Fibroblast of villous mesenchyme (primary cell): Measurements from ENCODE around the gene HSPD1. TPM values are rescaled to one million over a fixed set of nuclear protein-coding genes. Genes with fewer than 3 reads are reported as not detected.
"Not testable (repeated sequence)": the region's sequence is repeated elsewhere in the genome, so short reads cannot be mapped to it uniquely, and the experiment has no call there.

Experiments used
- DNase-seq: peaks from one replicate; pipeline ENCODE4 v3.0.0-alpha.2; 2010; ENCODE audit warnings: low read depth
- H3K4me3 ChIP-seq: 2 replicates; pipeline ENCODE4 v1.5.1; 2011; ENCODE audit warnings: low read depth, mild to moderate bottlenecking, low read length
- total RNA-seq: library from RNA; depleted of rRNA; stranded (reverse); fragments of >200 nt; gene quantifications from 2 replicates; pipeline ENCODE4 v1.2.3, GENCODE V29; 2012
- TF ChIP-seq, protein P1 (sequence below): IDR thresholded peaks from 2 replicates; pipeline ENCODE4 v1.5.1; 2012; ENCODE audit warnings: low read depth, mild to moderate bottlenecking, low read length; ENCODE audit not compliant: insufficient read depth

Gene HSPD1
- total RNA-seq, 1 donor: 185 TPM

DNA sequence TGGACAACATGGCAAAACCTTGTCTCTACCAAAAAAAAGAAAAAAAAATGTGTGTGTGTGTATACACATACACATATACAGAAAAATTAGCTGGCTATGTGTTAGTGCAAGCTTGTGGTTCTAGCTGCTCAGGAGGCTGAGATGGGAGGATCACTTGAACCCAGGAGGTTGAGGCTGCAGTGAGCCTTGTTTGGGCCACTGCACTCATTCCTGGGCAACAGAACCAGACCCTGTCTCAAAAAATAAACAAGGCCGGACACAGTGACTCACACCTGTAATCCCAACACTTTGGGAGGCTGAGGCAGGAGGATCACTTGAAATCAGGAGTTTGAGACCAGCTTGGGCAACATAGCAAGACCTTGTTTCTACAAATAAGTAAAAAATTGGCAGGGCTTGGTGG, 44.2 kb downstream of the HSPD1 start:
- no peak overlapping the region for H3K4me3 ChIP-seq
- DNase-seq: no peak

GRCh38 chr2:197454923-197455322, 44.7 kb downstream of the HSPD1 start:
- peak overlapping the region; percentile 100 for H3K4me3 ChIP-seq
- TF ChIP-seq, protein P1, sequence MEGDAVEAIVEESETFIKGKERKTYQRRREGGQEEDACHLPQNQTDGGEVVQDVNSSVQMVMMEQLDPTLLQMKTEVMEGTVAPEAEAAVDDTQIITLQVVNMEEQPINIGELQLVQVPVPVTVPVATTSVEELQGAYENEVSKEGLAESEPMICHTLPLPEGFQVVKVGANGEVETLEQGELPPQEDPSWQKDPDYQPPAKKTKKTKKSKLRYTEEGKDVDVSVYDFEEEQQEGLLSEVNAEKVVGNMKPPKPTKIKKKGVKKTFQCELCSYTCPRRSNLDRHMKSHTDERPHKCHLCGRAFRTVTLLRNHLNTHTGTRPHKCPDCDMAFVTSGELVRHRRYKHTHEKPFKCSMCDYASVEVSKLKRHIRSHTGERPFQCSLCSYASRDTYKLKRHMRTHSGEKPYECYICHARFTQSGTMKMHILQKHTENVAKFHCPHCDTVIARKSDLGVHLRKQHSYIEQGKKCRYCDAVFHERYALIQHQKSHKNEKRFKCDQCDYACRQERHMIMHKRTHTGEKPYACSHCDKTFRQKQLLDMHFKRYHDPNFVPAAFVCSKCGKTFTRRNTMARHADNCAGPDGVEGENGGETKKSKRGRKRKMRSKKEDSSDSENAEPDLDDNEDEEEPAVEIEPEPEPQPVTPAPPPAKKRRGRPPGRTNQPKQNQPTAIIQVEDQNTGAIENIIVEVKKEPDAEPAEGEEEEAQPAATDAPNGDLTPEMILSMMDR: no peak
- DNase-seq: no peak

More for the DNA sequence above, 44.2 kb downstream of the HSPD1 start:
- TF ChIP-seq, protein P1: no peak

- H3K4me3 ChIP-seq: peak overlapping the region; percentile 100
- TF ChIP-seq, protein P1: no peak
- DNase-seq: peak; percentile 96
These were observed 45.7 kb downstream of the HSPD1 start for GRCh38 chr2:197453914-197454398.

- peak within 1 kb of the TSS; percentile 100 for H3K4me3 ChIP-seq
- TF ChIP-seq, protein P1: peak; percentile 26
- peak; percentile 100 for DNase-seq
These were observed 46.3 kb downstream of the HSPD1 start, which contains the start of gene COQ10B for GRCh38 chr2:197453123-197453913. Gene COQ10B, plus strand, starts transcription at chr2:197453552. Its CDS starts 9 bp downstream, at chr2:197453561.

DNA sequence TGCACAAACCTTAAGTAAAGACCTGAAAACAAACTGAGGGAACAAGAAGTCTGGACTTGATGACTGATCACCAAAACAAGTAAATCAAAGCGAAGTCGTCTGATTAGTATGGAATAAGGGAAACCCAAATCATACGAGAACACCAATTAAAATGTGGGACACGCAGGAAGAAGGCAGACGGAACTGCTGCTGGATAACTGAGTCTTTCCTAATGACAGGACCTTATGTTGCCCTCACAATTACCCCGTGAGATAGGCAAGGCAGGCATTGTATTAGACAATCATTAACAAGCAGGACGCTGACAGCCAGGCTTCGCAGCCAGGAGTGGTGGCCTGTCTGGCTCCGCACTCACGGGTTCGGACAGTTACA, 46.9 kb downstream of the HSPD1 start:
- TF ChIP-seq, protein P1: no peak
- H3K4me3 ChIP-seq: peak overlapping the region; percentile 68
- no peak for DNase-seq

DNA sequence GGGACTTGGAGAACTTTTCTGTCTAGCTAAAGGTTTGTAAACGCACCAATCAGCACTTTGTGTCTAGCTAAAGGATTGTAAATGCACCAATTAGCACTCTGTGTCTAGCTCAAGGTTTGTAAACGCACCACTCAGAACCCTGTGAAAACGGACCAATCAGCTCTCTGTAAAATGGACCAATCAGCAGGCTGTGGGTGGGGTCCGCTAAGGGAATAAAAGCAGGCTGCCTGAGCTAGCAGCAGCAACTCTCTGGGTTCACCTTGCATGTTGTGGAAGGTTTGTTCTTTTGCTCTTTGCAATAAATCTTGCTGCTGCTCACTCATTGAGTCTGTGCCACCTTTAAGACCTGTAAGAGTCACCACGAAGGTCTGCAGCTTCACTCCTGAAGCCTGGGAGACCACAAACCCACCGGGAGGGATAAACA, 48.7 kb downstream of the HSPD1 start:
- DNase-seq: not testable (repeated sequence)

GRCh38 chr2:197450465-197450864, 49.2 kb downstream of the HSPD1 start:
- DNase-seq: no peak
- no peak overlapping the region for H3K4me3 ChIP-seq
- TF ChIP-seq, protein P1: no peak

More for the DNA sequence above, 48.7 kb downstream of the HSPD1 start:
- not testable (repeated sequence) for H3K4me3 ChIP-seq
